NCI-H2171 (cell line): ENCODE measurements around the gene CHST9.
"Not testable (repeated sequence)": the region's sequence is repeated elsewhere in the genome, so short reads cannot be mapped to it uniquely, and the experiment has no call there.

Experiments used
- DNase-seq: peaks from one replicate; lab custom pipeline; 2025; lab: John Stamatoyannopoulos, UW

CHST9 gene

GRCh38 chr18:27171993-27172392, 13.1 kb downstream of the CHST9 start:
- DNase-seq = no peak

GRCh38 chr18:27165412-27165811, 19.7 kb downstream of the CHST9 start:
- DNase-seq = no peak

DNA sequence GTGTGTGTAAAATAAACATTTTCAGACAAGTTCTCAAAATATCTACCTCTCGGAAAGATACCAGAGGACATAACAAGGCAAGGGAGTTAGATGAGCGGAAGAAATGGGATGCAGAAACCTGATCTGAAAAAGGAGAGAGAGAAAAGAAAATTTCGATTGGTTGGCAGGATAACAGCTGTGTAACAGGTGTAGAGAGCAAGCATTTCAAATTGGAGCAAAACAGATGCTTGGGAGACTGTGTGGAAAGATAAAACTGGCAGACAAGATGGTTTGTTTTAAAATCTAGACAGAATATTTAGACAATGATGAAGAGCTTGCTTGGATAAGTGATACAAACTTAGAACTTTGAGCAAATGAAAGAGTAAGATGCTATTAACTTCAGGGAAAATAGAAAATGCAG, 20.2 kb downstream of the CHST9 start:
- peak; percentile 67 for DNase-seq

- not testable (repeated sequence) for DNase-seq
Measured at GRCh38 chr18:27163197-27163716, 21.9 kb downstream of the CHST9 start.

DNA sequence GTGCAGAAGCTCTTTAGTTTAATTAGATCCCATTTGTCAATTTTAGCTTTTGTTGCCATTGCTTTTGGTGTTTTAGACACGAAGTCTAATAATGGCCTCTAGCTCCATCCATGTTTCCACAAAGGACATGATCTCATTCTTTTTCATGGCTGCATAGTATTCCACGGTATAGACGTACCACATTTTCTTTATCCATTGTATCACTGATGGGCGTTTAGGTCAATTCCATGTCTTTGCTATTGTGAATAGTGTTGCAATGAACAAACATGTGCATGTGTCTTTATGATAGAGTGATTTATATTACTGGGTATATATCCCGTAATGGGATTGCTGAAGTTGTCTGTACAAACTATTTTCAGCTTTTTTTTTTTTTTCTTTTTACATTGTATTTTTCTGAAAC, 35.9 kb downstream of the CHST9 start:
- DNase-seq = not testable (repeated sequence)

- no peak for DNase-seq
Measured at GRCh38 chr18:27144672-27145071, 40.4 kb downstream of the CHST9 start.

GRCh38 chr18:27143580-27144287, 41.4 kb downstream of the CHST9 start:
- no peak for DNase-seq

- DNase-seq = no peak
Measured at GRCh38 chr18:27142891-27143290, 42.2 kb downstream of the CHST9 start.

GRCh38 chr18:27141876-27142275, 43.2 kb downstream of the CHST9 start:
- DNase-seq = no peak

- no peak for DNase-seq
Measured at GRCh38 chr18:27138079-27138478, 47.0 kb downstream of the CHST9 start.

GRCh38 chr18:27136208-27136535, 48.9 kb downstream of the CHST9 start:
- no peak for DNase-seq

DNA sequence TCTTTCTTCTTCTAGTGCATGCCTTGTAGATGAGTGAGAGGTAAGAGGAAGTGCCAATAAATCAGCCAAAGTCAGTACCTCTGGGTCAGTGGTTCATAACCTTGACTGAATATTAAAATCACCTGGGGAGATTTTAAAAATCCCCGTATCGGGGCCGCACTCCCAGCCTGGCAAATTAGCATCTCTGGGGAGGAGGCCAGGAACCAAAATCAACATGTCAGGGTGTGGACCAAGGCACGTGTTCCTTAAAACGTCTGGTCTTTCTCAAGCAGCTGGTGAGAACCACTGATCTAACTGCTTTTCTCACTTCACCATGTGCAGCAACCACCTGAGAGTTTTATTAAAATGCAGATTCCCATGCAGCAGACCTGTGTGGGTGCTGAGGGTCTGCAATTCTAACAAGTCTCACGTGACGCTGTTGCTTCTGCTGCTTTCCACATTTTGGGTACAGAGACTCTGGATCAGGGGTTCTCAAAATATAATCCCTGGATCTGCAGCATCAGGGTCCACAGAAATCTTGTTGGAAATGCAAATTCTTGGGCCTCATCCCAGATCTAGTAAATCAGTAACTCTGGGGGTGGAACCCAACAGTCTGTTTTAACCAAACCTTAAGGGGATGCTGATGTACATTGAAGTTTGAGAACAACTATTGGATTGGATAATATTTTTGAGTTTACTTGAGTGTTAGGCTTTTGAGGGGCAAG, 49.5 kb downstream of the CHST9 start:
- DNase-seq = no peak

DNA sequence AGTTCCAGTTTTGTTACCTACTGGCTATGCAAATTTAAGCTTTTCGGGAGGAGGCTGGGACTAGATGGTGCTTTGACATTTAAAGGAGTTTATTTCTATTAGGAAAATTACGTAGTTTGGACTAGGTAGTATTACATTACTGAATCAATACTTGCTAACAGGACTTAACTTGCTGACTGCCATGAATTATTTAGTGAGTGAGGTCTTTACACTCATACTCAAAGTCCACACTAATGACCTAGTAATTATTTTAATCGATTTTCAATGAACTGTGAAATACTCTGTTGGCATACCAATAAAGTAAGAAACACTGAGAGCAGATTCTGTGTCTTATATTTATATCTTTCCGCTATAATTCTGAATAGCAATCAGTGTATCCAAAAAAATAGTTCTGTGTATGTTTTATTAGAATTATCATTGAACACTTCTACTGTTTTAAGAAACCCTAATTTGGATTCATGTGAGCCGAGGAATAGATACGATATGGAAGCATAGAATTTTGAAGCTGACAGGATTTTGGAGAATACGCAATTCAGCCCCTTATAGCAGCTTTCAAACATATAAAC, 55.0 kb downstream of the CHST9 start:
- DNase-seq = no peak

DNA sequence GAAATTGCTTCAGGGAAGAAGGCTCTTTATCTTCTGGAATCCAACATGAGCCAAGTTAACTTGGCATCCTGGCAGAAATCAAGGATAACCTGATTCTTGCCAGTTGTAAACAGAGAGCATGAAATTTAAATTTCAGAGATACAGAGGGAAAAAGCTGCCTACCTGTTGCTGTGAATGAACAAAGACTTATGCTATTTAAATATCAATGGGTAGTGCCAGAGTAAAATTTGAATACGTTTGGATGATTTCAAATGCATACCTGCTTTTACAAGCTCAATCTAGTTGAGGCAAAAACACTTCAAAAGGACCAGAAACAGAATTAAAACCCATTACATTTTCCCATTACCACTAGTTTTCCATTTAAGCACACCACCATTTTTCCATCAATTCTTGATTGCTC, 60.9 kb downstream of the CHST9 start:
- no peak for DNase-seq

GRCh38 chr18:27121108-27121507, 64.0 kb downstream of the CHST9 start:
- DNase-seq = no peak

DNA sequence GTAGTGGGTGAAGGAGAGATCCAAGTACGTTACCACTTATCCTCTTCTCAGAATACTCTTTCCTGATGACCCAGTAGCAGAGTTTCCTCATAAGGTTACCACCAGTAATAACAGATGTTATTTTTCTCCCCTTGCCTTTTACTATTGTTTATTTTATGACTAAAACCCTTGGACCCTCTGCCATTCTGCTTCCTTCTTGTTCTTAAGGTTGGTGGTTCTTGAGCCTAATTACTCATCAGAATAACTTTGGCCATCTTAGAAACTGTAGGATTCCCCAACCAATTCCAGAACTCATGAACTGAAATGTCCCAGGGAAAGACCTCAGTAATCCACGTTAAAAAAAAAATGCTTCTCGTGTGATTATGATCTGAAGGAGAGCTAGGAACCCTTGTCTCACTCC, 64.9 kb downstream of the CHST9 start:
- DNase-seq = no peak

- no peak for DNase-seq
Measured at GRCh38 chr18:27118973-27119372, 66.1 kb downstream of the CHST9 start.

DNA sequence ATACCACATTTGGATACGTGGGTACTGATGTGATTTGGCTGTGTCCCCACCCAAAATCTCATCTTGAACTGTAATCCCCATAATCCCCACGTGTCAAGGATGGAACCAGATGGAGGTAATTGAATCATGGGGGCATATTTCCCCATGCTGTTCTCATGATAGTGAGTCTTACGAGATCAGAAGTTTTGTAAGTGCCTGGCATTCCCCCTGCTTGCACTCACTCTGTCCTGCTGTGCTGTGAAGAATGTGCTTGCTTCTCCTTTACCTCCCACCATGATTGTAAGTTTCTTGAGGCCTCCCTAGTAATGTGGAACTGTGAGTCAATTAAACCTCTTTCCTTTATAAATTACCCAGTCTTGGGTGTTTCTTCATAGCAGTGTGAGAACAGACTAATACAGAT, 70.3 kb downstream of the CHST9 start:
- no peak for DNase-seq

- no peak for DNase-seq
Measured at GRCh38 chr18:27113358-27113757, 71.8 kb downstream of the CHST9 start.

GRCh38 chr18:27110319-27110718, 74.8 kb downstream of the CHST9 start:
- peak; percentile 48 for DNase-seq

- peak; percentile 55 for DNase-seq
Measured at GRCh38 chr18:27109451-27109850, 75.7 kb downstream of the CHST9 start.

DNA sequence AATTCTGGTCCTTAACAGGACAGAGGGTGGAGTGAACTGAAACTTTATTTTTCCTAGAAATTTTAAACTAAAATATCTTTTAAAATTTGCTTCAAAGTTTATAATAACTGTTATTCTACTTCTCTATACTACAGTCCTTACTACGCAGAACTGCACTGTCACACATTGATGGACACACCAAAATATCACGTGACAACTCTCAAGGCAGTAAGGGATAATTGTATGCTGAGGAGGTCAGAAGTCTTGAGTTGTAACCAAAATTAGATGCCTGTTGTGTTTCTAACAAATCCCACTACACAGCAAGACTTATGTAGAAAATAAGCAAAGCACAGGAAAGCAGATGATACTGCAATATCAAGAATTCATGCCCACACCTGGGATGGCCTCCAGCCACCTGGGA, 76.3 kb downstream of the CHST9 start:
- DNase-seq = no peak

GRCh38 chr18:27104743-27105142, 80.4 kb downstream of the CHST9 start:
- DNase-seq = no peak
